Measurements from ENCODE around the gene SF3B1. TPM values are rescaled to one million over a fixed set of nuclear protein-coding genes. Genes with fewer than 3 reads are reported as not detected.

Gene SF3B1
- total RNA-seq, 2 donors from 2014 or later: 308 to 356 TPM

GRCh38 chr2:197399887-197400540, 34.8 kb downstream of the SF3B1 start:
- H3K4me3 Mint-ChIP-seq: no peak overlapping the region
- H3K4me1 Mint-ChIP-seq: no peaks in the 10 kb centered on the region
- no peaks in the 10 kb centered on the region for H3K9me3 Mint-ChIP-seq
- H3K27ac ChIP-seq (ENCODE audit: low read depth, low read length): no peak overlapping the region
- peak overlapping the region; percentile 75 for H3K27ac Mint-ChIP-seq
- peaks cover 80% of the 10 kb centered on the region for H3K36me3 Mint-ChIP-seq (ENCODE audit: low read depth)
- H3K9me3 ChIP-seq (ENCODE audit: control insufficient read depth, low read length): no peaks in the 10 kb centered on the region
- 97 to 100% methylated on average over 4 to 6 of the region's 6 CpGs for WGBS, 2 experiments (ENCODE audit: insufficient coverage in 1 of 2, insufficient read length in 1 of 2)
- H3K4me1 ChIP-seq (ENCODE audit: control insufficient read depth, insufficient read depth, low read length): no peaks in the 10 kb centered on the region
- no peaks in the 10 kb centered on the region for H3K27me3 ChIP-seq (ENCODE audit: control insufficient read depth, insufficient read depth, low read length, poor library complexity, severe bottlenecking)
- no peak for TF ChIP-seq CTCF (conservative IDR thresholded peaks at IDR 0.05)
- no peak overlapping the region for H3K9ac ChIP-seq (ENCODE audit: extremely low read depth, low read length, poor library complexity, severe bottlenecking)
- no peak for DNase-seq
- H3K27me3 Mint-ChIP-seq (ENCODE audit: insufficient read depth): no peaks in the 10 kb centered on the region
- peaks cover 96% of the 10 kb centered on the region for H3K36me3 ChIP-seq (ENCODE audit: control insufficient read depth, insufficient read depth, low read length)
- no peak overlapping the region for H3K4me3 ChIP-seq (ENCODE audit: low read length)

- H3K27ac Mint-ChIP-seq: no peak overlapping the region
- Histone ChIP-seq H3K36me3 (ENCODE audit: control insufficient read depth, insufficient read depth, low read length) (peaks cover 97% of the 10 kb centered on the region), H3K4me3 (ENCODE audit: low read length) (no peak overlapping the region), H3K27me3 (ENCODE audit: control insufficient read depth, insufficient read depth, low read length, poor library complexity, severe bottlenecking) (no peaks in the 10 kb centered on the region), H3K27ac (ENCODE audit: low read depth, low read length) (no peak overlapping the region), H3K9ac (ENCODE audit: extremely low read depth, low read length, poor library complexity, severe bottlenecking) (no peak overlapping the region), H3K9me3 (ENCODE audit: control insufficient read depth, low read length) (no peaks in the 10 kb centered on the region), H3K4me1 (ENCODE audit: control insufficient read depth, insufficient read depth, low read length) (no peaks in the 10 kb centered on the region)
- no peaks in the 10 kb centered on the region for H3K4me1 Mint-ChIP-seq
- H3K27me3 Mint-ChIP-seq (ENCODE audit: insufficient read depth): no peaks in the 10 kb centered on the region
- no peaks in the 10 kb centered on the region for H3K9me3 Mint-ChIP-seq
- H3K4me3 Mint-ChIP-seq: no peak overlapping the region
- peaks cover 83% of the 10 kb centered on the region for H3K36me3 Mint-ChIP-seq (ENCODE audit: low read depth)
- no peak for DNase-seq
- no peak for TF ChIP-seq CTCF (conservative IDR thresholded peaks at IDR 0.05)
- 80 to 94% methylated on average over 1 to 2 of the region's 2 CpGs for WGBS, 2 experiments (ENCODE audit: insufficient coverage in 1 of 2, insufficient read length in 1 of 2)
These were observed 35.9 kb downstream of the SF3B1 start for GRCh38 chr2:197398913-197399312.

- H3K27me3 ChIP-seq (ENCODE audit: control insufficient read depth, insufficient read depth, low read length, poor library complexity, severe bottlenecking): no peaks in the 10 kb centered on the region
- H3K36me3 ChIP-seq (ENCODE audit: control insufficient read depth, insufficient read depth, low read length): peaks cover 55% of the 10 kb centered on the region
- 100% methylated on average over 1 of the region's 1 CpG; no CpG with 5 or more reads in 1 of the 2 experiments for WGBS, 2 experiments (ENCODE audit: insufficient coverage in 1 of 2, insufficient read length in 1 of 2)
- peaks cover 43% of the 10 kb centered on the region for H3K36me3 Mint-ChIP-seq (ENCODE audit: low read depth)
- H3K27ac Mint-ChIP-seq: no peak overlapping the region
- H3K9ac ChIP-seq (ENCODE audit: extremely low read depth, low read length, poor library complexity, severe bottlenecking): no peak overlapping the region
- no peaks in the 10 kb centered on the region for H3K4me1 ChIP-seq (ENCODE audit: control insufficient read depth, insufficient read depth, low read length)
- peaks cover 1% of the 10 kb centered on the region for H3K27me3 Mint-ChIP-seq (ENCODE audit: insufficient read depth)
- no peak overlapping the region for H3K4me3 ChIP-seq (ENCODE audit: low read length)
- no peak for TF ChIP-seq CTCF (conservative IDR thresholded peaks at IDR 0.05)
- H3K9me3 ChIP-seq (ENCODE audit: control insufficient read depth, low read length): no peaks in the 10 kb centered on the region
- no peak overlapping the region for H3K27ac ChIP-seq (ENCODE audit: low read depth, low read length)
- H3K4me3 Mint-ChIP-seq: no peak overlapping the region
- no peaks in the 10 kb centered on the region for H3K4me1 Mint-ChIP-seq
- no peaks in the 10 kb centered on the region for H3K9me3 Mint-ChIP-seq
- no peak for DNase-seq
These were observed 43.6 kb downstream of the SF3B1 start for GRCh38 chr2:197391220-197391717.
